PC-9 (cell line): ENCODE results near the gene TTC7B. TPM values are rescaled to one million over a fixed set of nuclear protein-coding genes. Genes with fewer than 3 reads are reported as not detected.

Experiments
- BruUV-seq: library from RNA; stranded (reverse); fragments of 400-500 nt; replicated peaks from 2 replicates; lab custom pipeline; 2021; lab: Mats Ljungman, UMichigan
- CTCF ChIA-PET: fragments of 300-600 bp; sonication (Branson Sonifier 250); formaldehyde crosslinking; loops from one replicate; lab custom pipeline; 2022; ENCODE audit warnings: antibody characterized with exemption; lab: Charles Lee
- POLR2A ChIA-PET: fragments of 300-600 bp; sonication (Branson Sonifier 250); formaldehyde crosslinking; loops from one replicate; lab custom pipeline; 2022; ENCODE audit warnings: antibody characterized with exemption; ENCODE audit not compliant: unreplicated experiment; lab: Charles Lee
- DNase-seq, 2 experiments: peaks; one replicate each; pipeline versions ENCODE4 v3.0.0 to v3.0.0-alpha.2; 2015 to 2022; ENCODE audit warnings: mixed read lengths in 1 of 2
- H2AFZ ChIP-seq: fragments of 200-600 bp; sonication (generic); 2 replicates; pipeline ENCODE4 v1.8.1; 2017; ENCODE audit warnings: antibody characterized with exemption
- H3F3A ChIP-seq: fragments of 200-600 bp; sonication (generic); 2 replicates; pipeline ENCODE4 v1.8.1; 2017; ENCODE audit warnings: antibody characterized with exemption, mild to moderate bottlenecking, low read depth; ENCODE audit not compliant: insufficient read depth
- H3K27ac ChIP-seq: fragments of 200-600 bp; sonication (generic); 2 replicates; pipeline ENCODE4 v1.6.1; 2016; ENCODE audit warnings: mixed run types
- H3K27me3 ChIP-seq: fragments of 200-600 bp; sonication (generic); 2 replicates; pipeline ENCODE4 v1.6.1; 2016; ENCODE audit warnings: low read depth, mixed run types; ENCODE audit not compliant: insufficient read depth
- H3K36me3 ChIP-seq: fragments of 200-600 bp; sonication (generic); 2 replicates; pipeline ENCODE4 v1.6.1; 2016; ENCODE audit warnings: low read depth, mixed run types
- H3K4me1 ChIP-seq: fragments of 200-600 bp; sonication (generic); replicated peaks from 2 replicates; pipeline ENCODE4 v1.6.1; 2016; ENCODE audit warnings: mixed run types; ENCODE audit not compliant: insufficient read depth
- H3K4me2 ChIP-seq: fragments of 200-600 bp; sonication (generic); 2 replicates; pipeline ENCODE4 v1.6.1; 2017; ENCODE audit warnings: mixed run types
- H3K4me3 ChIP-seq: fragments of 200-600 bp; sonication (generic); 2 replicates; pipeline ENCODE4 v1.6.1; 2016; ENCODE audit warnings: mixed run types
- H3K79me2 ChIP-seq: fragments of 200-600 bp; sonication (generic); 2 replicates; pipeline ENCODE4 v1.6.1; 2017; ENCODE audit warnings: low read depth, mixed run types
- H3K9me2 ChIP-seq: fragments of 200-600 bp; sonication (generic); 2 replicates; pipeline ENCODE4 v1.8.1; 2017; ENCODE audit warnings: mild to moderate bottlenecking; ENCODE audit not compliant: insufficient read depth
- H3K9me3 ChIP-seq: fragments of 200-600 bp; sonication (generic); 2 replicates; pipeline ENCODE4 v1.8.1; 2016; ENCODE audit warnings: low read depth; ENCODE audit not compliant: insufficient read depth
- H4K20me1 ChIP-seq: fragments of 200-600 bp; sonication (generic); 2 replicates; pipeline ENCODE4 v1.8.1; 2017; ENCODE audit not compliant: insufficient read depth
- EZH2 ChIP-seq: fragments of 200-600 bp; sonication (generic); IDR thresholded peaks from 2 replicates; pipeline ENCODE4 v1.8.0; 2017; ENCODE audit warnings: antibody characterized with exemption, low read depth
- intact Hi-C: fragments of 100-400 bp; cut with micrococcal nuclease; formaldehyde crosslinking; loops from one replicate; pipeline ENCODE4 v1.10.0; 2022; ENCODE audit not compliant: unreplicated experiment
- total RNA-seq: library from RNA; stranded (reverse); gene quantifications from 2 replicates; pipeline ENCODE4 v1.2.3, GENCODE V29; 2021
- TF ChIP-seq, protein P1 (sequence below): fragments of 200-600 bp; sonication (generic); conservative IDR thresholded peaks from 2 replicates; pipeline ENCODE4 v1.6.1; 2017; ENCODE audit warnings: mixed run types, antibody characterized with exemption, mild to moderate bottlenecking, moderate library complexity

Gene TTC7B
- total RNA-seq, 1 experiment from 2014 or later = 6.8 TPM

DNA sequence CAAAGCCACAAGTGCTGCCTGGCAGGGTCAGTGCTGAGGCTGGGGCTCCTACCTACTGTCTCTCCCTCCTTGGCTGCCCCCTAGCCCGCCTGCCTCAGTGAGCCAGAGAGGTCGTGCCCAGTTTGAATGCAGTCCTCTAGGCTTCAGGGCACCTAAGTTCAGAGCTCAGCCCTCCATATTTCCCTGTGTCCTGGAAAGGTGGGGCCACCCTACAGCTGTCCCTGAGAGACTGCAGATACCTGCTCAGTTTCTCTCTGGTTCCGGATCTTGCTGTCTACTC is 276.8 kb downstream of the TTC7B start:
- TF ChIP-seq, protein P1, sequence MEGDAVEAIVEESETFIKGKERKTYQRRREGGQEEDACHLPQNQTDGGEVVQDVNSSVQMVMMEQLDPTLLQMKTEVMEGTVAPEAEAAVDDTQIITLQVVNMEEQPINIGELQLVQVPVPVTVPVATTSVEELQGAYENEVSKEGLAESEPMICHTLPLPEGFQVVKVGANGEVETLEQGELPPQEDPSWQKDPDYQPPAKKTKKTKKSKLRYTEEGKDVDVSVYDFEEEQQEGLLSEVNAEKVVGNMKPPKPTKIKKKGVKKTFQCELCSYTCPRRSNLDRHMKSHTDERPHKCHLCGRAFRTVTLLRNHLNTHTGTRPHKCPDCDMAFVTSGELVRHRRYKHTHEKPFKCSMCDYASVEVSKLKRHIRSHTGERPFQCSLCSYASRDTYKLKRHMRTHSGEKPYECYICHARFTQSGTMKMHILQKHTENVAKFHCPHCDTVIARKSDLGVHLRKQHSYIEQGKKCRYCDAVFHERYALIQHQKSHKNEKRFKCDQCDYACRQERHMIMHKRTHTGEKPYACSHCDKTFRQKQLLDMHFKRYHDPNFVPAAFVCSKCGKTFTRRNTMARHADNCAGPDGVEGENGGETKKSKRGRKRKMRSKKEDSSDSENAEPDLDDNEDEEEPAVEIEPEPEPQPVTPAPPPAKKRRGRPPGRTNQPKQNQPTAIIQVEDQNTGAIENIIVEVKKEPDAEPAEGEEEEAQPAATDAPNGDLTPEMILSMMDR = no peak
- no peak for TF ChIP-seq EZH2
- Histone ChIP-seq H4K20me1 (no peaks in the 10 kb centered on the region), H3K4me1 (no peaks in the 10 kb centered on the region), H3K9me2 (no peaks in the 10 kb centered on the region), H3K4me3 (no peak overlapping the region), H3K36me3 (no peaks in the 10 kb centered on the region), H3K4me2 (no peak overlapping the region), H3K9me3 (no peaks in the 10 kb centered on the region), H3K27ac (no peak overlapping the region), H2AFZ (no peak overlapping the region), H3K27me3 (no peaks in the 10 kb centered on the region), H3K79me2 (no peaks in the 10 kb centered on the region), H3F3A (no peaks in the 10 kb centered on the region)
- no peak for DNase-seq
- intact Hi-C loops = no loop called here
- no TSS peak for BruUV-seq
- ChIA-PET CTCF (no interaction called here), POLR2A (no interaction called here)

DNA sequence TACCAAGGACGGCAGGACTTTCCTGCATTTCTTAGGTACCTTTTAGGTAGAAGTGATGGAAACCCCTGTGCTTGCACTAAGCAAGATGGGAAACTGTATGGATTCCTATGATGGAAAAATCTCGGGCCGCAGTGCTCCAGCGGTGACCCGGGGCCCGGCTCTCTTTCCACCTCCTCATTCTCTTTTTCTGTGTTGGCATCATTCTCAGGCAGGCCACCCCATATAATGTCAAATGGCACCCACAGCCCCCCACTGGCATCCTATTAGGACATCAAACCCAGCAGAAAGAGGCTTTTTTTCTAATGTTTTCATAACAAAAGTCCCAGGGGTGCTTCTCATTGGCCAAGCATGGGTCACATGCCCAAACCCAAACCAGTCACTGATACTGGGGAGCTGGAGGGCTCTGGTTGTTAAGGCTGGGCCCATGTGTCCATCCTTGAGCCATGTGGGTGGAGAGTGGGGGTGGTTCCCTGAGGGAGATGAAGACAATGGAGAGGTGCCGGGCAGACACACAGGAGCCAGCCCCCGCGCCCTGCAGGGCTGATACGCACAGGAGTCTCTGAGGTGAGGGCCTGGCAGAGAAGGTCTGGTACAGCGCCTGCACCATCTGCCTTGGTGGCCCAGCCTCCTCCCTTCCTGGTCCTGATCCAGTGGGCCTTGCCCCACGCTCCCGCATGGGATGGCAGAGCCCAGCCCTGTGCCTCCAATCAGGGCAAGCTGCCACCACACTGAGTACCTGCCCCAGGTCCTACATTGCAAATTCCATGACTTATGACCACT is 277.3 kb downstream of the TTC7B start:
- Histone ChIP-seq H4K20me1 (no peaks in the 10 kb centered on the region), H3K4me1 (no peaks in the 10 kb centered on the region), H3K79me2 (no peaks in the 10 kb centered on the region), H3K36me3 (no peaks in the 10 kb centered on the region), H2AFZ (no peak overlapping the region), H3F3A (no peaks in the 10 kb centered on the region), H3K4me2 (no peak overlapping the region), H3K27ac (no peak overlapping the region), H3K9me2 (no peaks in the 10 kb centered on the region), H3K4me3 (no peak overlapping the region), H3K9me3 (no peaks in the 10 kb centered on the region), H3K27me3 (no peaks in the 10 kb centered on the region)
- DNase-seq = no peak
- intact Hi-C loops = no loop called here
- BruUV-seq = no TSS peak
- CTCF ChIA-PET = no interaction called here
- POLR2A ChIA-PET = no interaction called here
- TF ChIP-seq EZH2 = no peak
- TF ChIP-seq, protein P1 = no peak

DNA sequence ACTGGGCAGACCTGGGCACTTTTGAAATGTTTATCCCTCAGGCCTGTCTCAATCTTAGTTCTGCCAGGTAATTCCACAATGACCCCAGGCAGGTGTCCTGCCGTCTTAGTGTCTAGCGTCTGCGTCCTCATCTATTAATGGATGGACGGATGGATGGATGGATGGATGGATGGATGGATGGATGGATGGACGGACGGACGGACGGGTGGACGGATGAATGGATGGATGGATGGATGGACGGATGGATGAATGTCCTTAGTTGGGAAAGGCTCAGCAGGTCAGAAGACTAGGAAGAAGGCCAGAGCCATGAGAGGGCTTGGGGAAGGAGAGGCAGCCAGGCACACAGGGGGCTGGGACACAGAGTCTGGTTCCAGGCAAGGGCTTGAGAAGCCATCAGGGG is 278.1 kb downstream of the TTC7B start:
- Histone ChIP-seq H3K36me3 (no peaks in the 10 kb centered on the region), H3K4me1 (no peaks in the 10 kb centered on the region), H4K20me1 (no peaks in the 10 kb centered on the region), H3K4me2 (no peak overlapping the region), H3K79me2 (no peaks in the 10 kb centered on the region), H3K27ac (no peak overlapping the region), H3K9me2 (no peaks in the 10 kb centered on the region), H3K27me3 (no peaks in the 10 kb centered on the region), H3F3A (no peaks in the 10 kb centered on the region), H3K9me3 (no peaks in the 10 kb centered on the region), H2AFZ (no peak overlapping the region), H3K4me3 (no peak overlapping the region)
- CTCF ChIA-PET = no interaction called here
- no peak for DNase-seq
- POLR2A ChIA-PET = no interaction called here
- TF ChIP-seq, protein P1 = no peak
- no peak for TF ChIP-seq EZH2
- intact Hi-C loops = no loop called here
- no TSS peak for BruUV-seq
